Stomach (tissue), 4 donors: ENCODE data around the gene LPA.

Source experiments
- CTCF ChIP-seq, 7 experiments: fragments of 450-650 bp in 4 of 7; fragments of 200-600 bp in 3 of 7; sonication (generic) in 3 of 7; IDR thresholded peaks; one replicate each; pipeline ENCODE4 v1.5.1; 2016 to 2019; ENCODE audit warnings: antibody characterized with exemption in 7 of 7, control low read depth in 2 of 7, mild to moderate bottlenecking in 1 of 7
- POLR2A ChIP-seq, 4 donors: fragments of 450-650 bp; IDR thresholded peaks; one replicate each; pipeline ENCODE4 v1.6.1; 2016; ENCODE audit warnings: antibody characterized with exemption in 4 of 4, control low read depth in 2 of 4, mild to moderate bottlenecking in 1 of 4, moderate library complexity in 1 of 4
- POLR2AphosphoS5 ChIP-seq, 3 donors: sonication (generic); formaldehyde crosslinking; IDR thresholded peaks; one replicate each; pipeline ENCODE4 v1.6.1; 2016; ENCODE audit warnings: antibody characterized with exemption in 3 of 3

- TF ChIP-seq CTCF (IDR thresholded peaks at IDR 0.05) (no peak), POLR2A (IDR thresholded peaks at IDR 0.05) (no peak), POLR2AphosphoS5 (IDR thresholded peaks at IDR 0.05) (no peak)
Observed at GRCh38 chr6:160510199-160510598, 153.9 kb downstream of the LPA start.
